ENCODE measurements around the gene AKR7A2.

- TF ChIP-seq SRSF1 (IDR thresholded peaks at IDR 0.05; ENCODE audit: low read depth, low read length) (no peak), TEAD1 (CRISPR knock-in tag; IDR thresholded peaks at IDR 0.05) (no peak), ZNF785 (CRISPR knock-in tag; IDR thresholded peaks at IDR 0.05) (no peak), CTCF (IDR thresholded peaks at IDR 0.05 in 2 of 3, conservative IDR thresholded peaks at IDR 0.05 in 1 of 3; ENCODE audit: insufficient read depth in 2 of 3, low read depth in 1 of 3, low read length in 3 of 3) (no peak), AFF4 (CRISPR knock-in tag; IDR thresholded peaks at IDR 0.05) (no peak), BACH1 (tag; IDR thresholded peaks at IDR 0.05) (no peak), SMARCA4 (IDR thresholded peaks at IDR 0.05) (no peak), KAT7 (CRISPR knock-in tag; IDR thresholded peaks at IDR 0.05; ENCODE audit: borderline replicate concordance) (no peak), ZNF274 (IDR thresholded peaks at IDR 0.05; ENCODE audit: borderline replicate concordance, low read depth, low read length) (no peak), SMAD4 (CRISPR knock-in tag; conservative IDR thresholded peaks at IDR 0.05) (no peak)
Observed at GRCh38 chr1:19329188-19329587, 17.2 kb upstream of the AKR7A2 start.

Measured in K562 (cell line).